ENCODE measurements around the gene C2. TPM values are rescaled to one million over a fixed set of nuclear protein-coding genes. Genes with fewer than 3 reads are reported as not detected.
"Not testable (repeated sequence)": the region's sequence is repeated elsewhere in the genome, so short reads cannot be mapped to it uniquely, and the experiment has no call there.

The C2 gene
- total and polyA plus RNA-seq, 9 donors, result 1.4 to 32.6 (median 11.4) TPM

DNA sequence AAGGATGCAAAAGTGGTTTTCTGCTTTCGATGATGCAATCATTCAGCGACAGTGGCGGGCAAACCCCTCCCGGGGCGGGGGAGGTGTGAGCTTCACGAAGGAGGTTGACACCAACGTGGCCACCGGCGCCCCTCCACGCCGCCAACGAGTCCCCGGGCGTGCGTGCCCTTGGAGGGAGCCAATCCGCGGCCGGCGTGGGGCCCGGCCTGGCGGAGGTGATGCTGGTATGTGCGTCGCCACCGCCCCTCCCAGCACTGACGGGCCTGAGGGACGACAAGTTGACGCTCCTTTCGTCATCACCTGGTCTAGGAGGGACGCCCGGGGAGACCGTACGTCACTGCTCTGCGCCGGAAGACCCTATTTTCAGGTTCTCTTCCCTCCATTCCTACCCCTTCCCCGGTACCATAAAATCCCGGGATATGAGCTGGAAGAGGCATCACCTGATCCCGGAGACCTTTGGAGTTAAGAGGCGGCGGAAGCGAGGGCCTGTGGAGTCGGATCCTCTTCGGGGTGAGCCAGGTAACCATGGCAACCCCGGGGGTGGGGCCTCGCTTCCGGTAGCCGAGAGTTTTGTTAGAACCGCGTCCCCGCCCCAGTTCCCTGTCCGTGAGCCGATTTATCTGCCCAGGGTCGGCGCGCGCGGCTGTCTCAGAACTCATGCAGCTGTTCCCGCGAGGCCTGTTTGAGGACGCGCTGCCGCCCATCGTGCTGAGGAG, 44.6 kb downstream of the C2 start, which contains the start of gene DXO:
DXO (minus strand) TSS at position 146 of the 716 bp plus-strand sequence. CDS start 463 bp downstream, outside the sequence.
- DNase-seq, result peak; percentile 95 to 96 (median 96)
- Histone ChIP-seq H3K4me3 (peak within 1 kb of the TSS; percentile 79), H3K27me3 (no peaks in the 10 kb centered on the region), H3K9me3 (no peaks in the 10 kb centered on the region), H3K27ac (peak within 1 kb of the TSS; percentile 96 to 97), H3K36me3 (no peaks in the 10 kb centered on the region), H3K4me1 (ENCODE audit: insufficient read depth) (peaks cover 4% of the 10 kb centered on the region)
- intact Hi-C loops (cut with DNase I), result no loop called here
- 0 to 1% (median 1%) methylated on average over 60 to 62 of the region's 62 CpGs for WGBS, 3 donors
- TF ChIP-seq POLR2A (IDR thresholded peaks at IDR 0.05) (peak; percentile 76), EP300 (IDR thresholded peaks at IDR 0.05) (peak; percentile 65)
- TF ChIP-seq, protein P1, sequence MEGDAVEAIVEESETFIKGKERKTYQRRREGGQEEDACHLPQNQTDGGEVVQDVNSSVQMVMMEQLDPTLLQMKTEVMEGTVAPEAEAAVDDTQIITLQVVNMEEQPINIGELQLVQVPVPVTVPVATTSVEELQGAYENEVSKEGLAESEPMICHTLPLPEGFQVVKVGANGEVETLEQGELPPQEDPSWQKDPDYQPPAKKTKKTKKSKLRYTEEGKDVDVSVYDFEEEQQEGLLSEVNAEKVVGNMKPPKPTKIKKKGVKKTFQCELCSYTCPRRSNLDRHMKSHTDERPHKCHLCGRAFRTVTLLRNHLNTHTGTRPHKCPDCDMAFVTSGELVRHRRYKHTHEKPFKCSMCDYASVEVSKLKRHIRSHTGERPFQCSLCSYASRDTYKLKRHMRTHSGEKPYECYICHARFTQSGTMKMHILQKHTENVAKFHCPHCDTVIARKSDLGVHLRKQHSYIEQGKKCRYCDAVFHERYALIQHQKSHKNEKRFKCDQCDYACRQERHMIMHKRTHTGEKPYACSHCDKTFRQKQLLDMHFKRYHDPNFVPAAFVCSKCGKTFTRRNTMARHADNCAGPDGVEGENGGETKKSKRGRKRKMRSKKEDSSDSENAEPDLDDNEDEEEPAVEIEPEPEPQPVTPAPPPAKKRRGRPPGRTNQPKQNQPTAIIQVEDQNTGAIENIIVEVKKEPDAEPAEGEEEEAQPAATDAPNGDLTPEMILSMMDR (IDR thresholded peaks at IDR 0.05), result no peak

DNA sequence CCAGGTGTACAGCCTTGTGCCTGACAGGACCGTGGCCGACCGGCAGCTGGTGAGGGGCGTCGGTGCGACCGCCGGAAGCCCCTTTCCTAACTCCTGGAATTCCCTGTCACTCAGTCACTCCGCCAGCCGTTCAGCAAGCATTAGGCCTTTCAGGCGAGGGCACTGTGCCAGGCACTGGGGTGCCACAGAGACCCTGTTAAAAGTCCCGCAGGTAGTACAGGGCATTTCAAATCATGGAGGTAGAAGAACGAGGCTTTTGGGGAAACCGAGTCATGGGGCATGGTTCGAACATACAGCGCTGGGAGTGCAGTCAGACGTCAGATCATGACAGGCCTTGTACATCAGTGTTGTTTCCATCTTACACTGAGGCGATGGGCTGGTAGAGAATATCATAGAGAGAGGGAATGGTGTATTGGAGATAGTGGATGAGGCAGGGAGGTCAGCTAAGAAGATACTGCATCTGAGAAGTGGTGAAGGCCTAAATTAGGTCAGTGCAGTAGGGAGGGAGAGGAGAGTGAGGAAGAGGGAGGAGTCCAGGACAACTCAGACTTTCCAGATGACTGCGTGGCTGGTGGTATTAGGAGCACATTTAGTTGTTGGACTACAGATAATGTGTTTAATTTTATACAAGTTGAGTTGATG, 45.3 kb downstream of the C2 start:
- 5 to 8% (median 7%) methylated on average over 19 of the region's 19 CpGs for WGBS, 3 donors
- intact Hi-C loops (cut with DNase I), result no loop called here

DNA sequence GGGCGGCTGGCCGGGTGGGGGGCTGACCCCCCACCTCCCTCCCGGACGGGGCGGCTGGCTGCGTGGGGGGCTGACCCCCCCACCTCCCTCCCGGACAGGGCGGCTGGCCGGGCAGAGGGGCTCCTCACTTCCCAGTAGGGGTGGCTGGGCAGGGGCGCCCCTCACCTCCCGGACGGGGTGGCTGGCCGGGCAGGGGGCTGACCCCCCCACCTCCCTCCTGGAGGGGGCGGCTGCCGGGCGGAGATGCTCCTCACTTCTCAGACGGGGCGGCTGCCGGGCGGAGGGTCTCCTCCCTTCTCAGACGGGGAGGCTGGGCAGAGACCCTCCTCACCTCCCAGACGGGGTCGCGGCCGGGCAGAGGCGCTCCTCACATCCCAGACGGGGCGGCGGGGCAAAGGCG, 48.5 kb downstream of the C2 start:
- intact Hi-C loops (cut with DNase I); H3K9me3 ChIP-seq; H3K4me1 ChIP-seq (ENCODE audit: insufficient read depth); H3K27ac ChIP-seq; H3K36me3 ChIP-seq; H3K27me3 ChIP-seq; H3K4me3 ChIP-seq: not testable (repeated sequence)
- WGBS, 3 donors, result 89 to 92% methylated on average over 20 to 30 of the region's 30 CpGs; no CpG with 5 or more reads in 1 of the 3 donors
- DNase-seq, result peak in 2 of 5 donors; percentile 38 to 42

More for the DNA sequence above, 45.3 kb downstream of the C2 start:
- peak overlapping the region; percentile 79 for H3K4me3 ChIP-seq
- H3K4me1 ChIP-seq (ENCODE audit: insufficient read depth), result peaks cover 4% of the 10 kb centered on the region
- no peaks in the 10 kb centered on the region for H3K36me3 ChIP-seq
- H3K27ac ChIP-seq, result peak overlapping the region; percentile 96 to 97
- H3K9me3 ChIP-seq, result no peaks in the 10 kb centered on the region
- no peaks in the 10 kb centered on the region for H3K27me3 ChIP-seq
- TF ChIP-seq POLR2A (IDR thresholded peaks at IDR 0.05), result no peak
- TF ChIP-seq EP300 (IDR thresholded peaks at IDR 0.05), result no peak
- TF ChIP-seq, protein P1 (IDR thresholded peaks at IDR 0.05), result no peak
- peak in 1 of 5 donors; percentile 21 for DNase-seq

DNA sequence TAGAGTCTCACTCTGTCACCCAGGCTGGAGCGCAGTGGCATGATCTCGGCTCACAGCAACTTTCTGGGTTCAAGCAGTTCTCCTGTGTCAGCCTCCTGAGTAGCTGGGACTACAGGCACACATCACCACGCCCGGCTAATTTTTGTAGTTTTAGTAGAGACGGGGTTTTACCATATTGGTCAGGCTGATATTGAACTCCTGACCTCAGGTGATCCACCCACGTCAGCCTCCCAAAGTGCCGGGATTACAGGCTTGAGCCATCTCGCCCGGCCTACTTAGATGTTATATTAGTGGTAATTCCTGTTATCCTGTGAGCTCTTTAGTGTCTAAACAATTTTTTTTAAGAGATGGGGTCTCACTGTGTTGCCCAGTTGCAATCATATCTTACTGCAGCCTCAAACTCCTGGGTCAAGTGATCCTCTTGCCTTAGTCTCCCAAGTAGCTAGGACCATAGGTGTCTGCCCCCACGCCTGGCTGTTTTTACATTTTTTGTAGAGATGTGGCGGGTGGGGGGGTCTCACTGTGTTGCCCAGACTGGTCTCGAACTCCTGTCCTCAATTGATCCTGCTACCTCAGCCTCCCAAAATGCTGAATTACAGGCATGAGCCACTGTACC, 50.4 kb downstream of the C2 start:
- Histone ChIP-seq H3K36me3 (no peaks in the 10 kb centered on the region), H3K27me3 (no peaks in the 10 kb centered on the region), H3K4me3 (no peak overlapping the region), H3K4me1 (ENCODE audit: insufficient read depth) (no peaks in the 10 kb centered on the region), H3K9me3 (no peaks in the 10 kb centered on the region), H3K27ac (no peak overlapping the region)
- DNase-seq, result peak in 2 of 5 donors; percentile 9 to 17
- TF ChIP-seq, protein P1 (IDR thresholded peaks at IDR 0.05), result no peak
- TF ChIP-seq EP300 (IDR thresholded peaks at IDR 0.05), result no peak
- no peak for TF ChIP-seq POLR2A (IDR thresholded peaks at IDR 0.05)
- intact Hi-C loops (cut with DNase I), result no loop called here
- 92 to 97% (median 94%) methylated on average over 12 of the region's 12 CpGs for WGBS, 3 donors
